NCI-H226 (cell line): ENCODE measurements around the gene IGDCC3.
"Not testable (repeated sequence)": the region's sequence is repeated elsewhere in the genome, so short reads cannot be mapped to it uniquely, and the experiment has no call there.

ENCODE experiments used
- DNase-seq: peaks from one replicate; pipeline ENCODE4 v3.0.0-alpha.2; 2015

IGDCC3 gene

GRCh38 chr15:65405791-65406423 lies 28.1 kb upstream of the IGDCC3 start:
- DNase-seq = no peak

GRCh38 chr15:65404186-65404872 lies 26.5 kb upstream of the IGDCC3 start:
- no peak for DNase-seq

- no peak for DNase-seq
Measured at GRCh38 chr15:65402961-65403360, 25.2 kb upstream of the IGDCC3 start.

- no peak for DNase-seq
Measured at GRCh38 chr15:65401611-65402240, 23.9 kb upstream of the IGDCC3 start.

DNA sequence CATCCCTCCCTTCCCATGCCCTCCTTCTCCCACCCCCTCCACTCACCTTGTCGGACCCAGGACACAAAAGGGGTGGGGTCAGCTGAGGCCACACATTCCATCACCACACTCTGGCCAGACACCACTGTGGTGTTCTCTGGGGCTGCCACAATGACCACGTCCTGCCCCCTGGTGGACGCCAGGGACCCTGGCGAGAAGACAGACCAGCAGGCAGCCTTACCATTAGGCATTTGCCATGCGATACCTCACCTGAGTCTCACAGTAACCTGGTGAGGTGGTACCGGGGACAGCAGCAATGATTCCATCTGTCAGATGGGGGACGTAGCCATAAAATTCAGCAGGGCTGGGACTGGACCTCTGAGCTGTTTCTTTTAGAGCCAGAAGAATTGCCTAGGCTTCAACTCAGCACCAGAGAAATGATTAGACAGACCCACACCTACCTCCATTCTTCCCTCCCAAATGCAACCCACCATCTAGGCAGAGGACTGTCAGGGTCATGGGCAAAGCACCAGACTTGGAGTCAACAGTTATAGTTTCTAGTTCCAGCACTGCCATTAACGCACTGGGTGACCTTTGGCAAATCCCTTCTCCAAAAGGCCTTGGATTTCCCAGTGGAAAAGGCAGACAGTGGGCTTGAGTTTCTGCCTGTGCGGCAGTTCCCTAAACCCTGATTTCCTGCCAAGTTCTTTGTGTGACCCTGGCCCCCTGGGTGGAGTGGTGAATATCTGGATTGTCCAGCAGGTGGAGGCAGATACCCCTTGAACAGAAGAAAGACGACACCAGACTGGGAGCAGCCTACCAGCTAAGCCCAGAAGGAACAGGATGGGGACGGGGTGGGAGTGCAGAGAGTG lies 23.2 kb upstream of the IGDCC3 start:
- peak; percentile 55 for DNase-seq

- no peak for DNase-seq
Measured at GRCh38 chr15:65399997-65400396, 22.2 kb upstream of the IGDCC3 start.

DNA sequence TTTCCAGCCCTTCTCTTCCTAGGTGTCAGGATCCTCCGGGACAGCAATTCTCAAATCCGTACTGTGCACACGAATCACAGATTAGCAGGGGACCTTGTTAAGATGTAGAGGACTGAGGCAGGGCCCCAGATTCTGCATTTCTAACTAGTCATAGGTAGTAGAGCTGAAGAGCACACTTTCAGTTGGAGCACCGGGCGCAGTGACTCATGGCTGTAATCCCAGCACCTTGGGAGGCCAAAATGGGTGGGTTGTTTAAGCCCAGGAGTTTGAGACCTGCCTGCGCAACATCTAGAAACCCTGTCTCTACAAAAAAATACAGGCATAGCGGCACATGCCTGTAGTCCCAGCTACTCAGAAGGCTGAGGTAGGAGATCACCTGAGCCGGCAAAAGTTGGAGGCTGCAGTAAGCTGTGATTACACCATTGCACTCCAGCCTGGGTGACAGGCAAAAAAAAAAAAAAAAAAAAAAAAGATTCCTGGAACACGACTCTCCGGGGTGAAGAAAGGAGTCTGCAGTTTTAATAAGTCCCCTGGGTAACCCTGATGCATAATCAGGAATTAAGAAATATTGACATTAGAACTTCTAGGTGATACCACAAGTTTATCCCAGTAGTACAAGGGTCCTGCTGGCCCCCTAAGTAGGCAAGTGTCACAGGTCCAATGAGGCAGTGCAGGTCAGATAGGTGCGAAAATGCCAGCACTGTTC lies 21.4 kb upstream of the IGDCC3 start:
- no peak for DNase-seq

- not testable (repeated sequence) for DNase-seq
Measured at GRCh38 chr15:65398486-65398885, 20.7 kb upstream of the IGDCC3 start.

GRCh38 chr15:65396965-65397317 lies 19.1 kb upstream of the IGDCC3 start:
- no peak for DNase-seq

GRCh38 chr15:65396283-65396964 lies 18.6 kb upstream of the IGDCC3 start:
- no peak for DNase-seq

DNA sequence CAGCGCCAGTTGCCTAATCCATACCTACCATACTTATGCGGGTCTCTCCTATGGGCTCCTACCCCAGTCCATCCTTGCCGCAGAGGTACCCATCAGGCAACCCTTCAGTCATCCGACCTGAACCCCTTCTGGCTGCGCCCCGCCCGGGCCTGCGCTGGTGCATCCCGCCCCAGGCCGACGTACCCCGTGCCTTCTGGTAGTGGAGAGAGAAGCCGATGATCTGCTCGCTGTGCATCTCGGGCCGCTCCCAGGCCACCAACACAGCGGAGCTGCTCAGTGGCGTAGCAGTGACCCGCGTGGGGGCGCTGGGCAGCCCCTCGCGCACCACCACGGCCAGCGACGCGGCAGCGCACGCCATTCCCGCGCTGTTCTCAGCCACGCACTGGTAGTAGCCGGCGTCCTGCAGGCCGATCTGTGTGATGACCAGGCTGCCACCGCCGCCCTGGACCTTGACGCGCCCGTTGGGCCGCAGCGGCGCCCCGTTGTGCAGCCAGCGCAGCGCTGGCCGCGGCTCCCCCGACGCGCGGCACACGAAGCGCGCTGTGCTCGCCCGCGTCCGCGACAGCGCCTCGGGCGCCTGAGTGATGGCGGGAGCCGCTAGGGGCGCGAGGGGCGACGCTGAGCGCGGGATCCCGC lies 17.9 kb upstream of the IGDCC3 start:
- no peak for DNase-seq

DNA sequence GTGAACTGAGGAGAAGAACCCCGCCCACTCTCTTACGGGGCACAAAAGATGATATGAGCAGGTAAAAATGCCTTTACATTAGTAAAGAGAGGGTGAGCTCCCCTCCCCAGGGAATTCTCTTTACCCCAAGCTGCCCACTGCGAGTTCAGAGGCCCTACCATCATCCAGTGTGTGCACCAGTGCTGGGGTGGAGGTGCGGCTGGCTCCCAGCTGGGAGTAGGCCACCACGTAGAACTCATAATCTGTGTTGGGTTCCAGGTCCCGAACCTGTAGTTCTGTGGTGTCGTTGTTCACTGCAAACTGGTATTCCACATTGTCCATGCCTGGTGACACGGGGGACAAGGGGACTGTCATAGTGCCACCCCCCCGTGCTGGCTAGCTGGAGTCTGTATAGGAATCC lies 17.1 kb upstream of the IGDCC3 start:
- DNase-seq = no peak

DNA sequence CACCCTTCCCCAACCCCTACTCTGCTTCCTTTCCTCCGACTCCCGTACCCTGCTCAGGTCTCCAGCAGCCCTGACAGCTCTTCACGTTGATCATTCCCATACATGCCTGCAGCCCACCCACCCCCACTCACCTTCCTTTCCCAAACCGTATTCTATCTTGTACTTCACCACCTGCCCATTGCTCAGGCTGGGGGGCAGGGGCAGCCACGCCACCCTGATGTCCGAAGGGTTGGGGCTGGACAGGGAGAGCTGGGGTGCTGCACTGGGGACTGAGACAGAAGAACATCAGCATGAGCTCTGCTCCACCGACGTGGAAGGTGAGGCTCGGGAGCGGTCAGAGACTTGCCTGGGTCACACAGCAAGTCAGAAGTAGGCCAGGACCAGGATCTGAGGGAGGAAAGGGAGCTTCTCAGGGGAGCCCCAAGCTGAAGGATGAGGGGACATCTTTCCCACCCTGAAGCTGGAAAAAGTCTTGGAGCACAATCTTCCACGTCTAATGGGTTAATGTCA lies 16.5 kb upstream of the IGDCC3 start:
- no peak for DNase-seq

- DNase-seq = no peak
Measured at GRCh38 chr15:65393557-65393956, 15.8 kb upstream of the IGDCC3 start.

- no peak for DNase-seq
Measured at GRCh38 chr15:65393091-65393490, 15.3 kb upstream of the IGDCC3 start.

DNA sequence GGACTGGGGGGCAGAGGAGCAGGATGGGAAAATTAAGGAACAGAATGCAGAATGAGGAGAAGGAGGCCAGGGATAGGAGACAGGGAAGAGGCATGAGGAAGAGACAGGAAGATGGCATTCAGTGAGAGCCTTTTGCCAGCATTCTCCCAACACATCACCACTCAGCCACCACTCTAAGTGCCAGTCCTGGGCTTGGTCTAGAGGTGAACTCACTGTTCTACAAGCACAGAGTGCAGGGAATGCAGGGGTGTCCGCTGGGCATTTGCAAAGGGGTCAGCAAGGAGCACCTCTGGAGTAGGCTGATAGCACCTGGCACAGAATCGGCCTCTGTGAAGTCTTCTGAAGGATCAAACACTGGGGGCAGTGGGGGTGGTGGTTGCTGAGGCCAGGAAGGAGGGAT lies 14.6 kb upstream of the IGDCC3 start:
- no peak for DNase-seq

DNA sequence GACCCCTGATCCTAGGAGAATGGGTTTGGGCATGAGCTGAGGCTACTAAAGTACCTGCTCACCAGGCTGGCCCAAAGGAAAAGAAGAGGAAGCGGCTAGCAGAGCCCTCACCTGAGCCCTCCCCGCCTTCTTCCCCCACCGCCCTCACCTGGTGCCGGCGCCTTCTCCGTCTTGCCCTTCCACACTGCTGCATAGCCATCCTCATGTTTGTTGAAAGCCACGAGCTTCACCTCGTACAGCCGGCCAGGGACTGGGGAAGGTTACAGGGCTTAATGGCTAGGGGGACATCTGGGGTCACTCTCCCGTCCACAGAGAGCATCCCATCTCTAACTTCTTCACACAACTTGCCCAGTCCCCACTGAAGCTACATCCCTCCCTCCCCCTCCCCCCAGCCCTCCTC lies 13.9 kb upstream of the IGDCC3 start:
- no peak for DNase-seq

DNA sequence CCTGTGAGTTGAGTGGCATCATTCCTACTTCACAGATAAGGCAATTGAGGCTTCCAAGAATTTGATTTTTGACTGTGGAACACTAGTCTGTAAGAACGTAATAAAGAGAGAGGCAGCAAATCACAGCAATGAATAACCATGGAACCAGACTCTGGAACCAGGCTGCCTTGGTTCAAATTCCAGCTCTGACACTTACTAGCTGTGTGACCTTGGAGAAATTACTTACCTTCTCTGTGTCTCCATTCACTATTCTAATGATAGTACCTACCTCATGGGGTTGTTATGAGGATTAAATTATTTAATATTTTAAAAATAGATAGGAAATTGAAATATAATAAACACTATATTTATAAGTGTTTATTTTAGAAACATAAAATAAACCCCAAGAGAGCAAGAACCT lies 12.6 kb upstream of the IGDCC3 start:
- DNase-seq = no peak

GRCh38 chr15:65389226-65389625 lies 11.4 kb upstream of the IGDCC3 start:
- no peak for DNase-seq

GRCh38 chr15:65388306-65389080 lies 10.7 kb upstream of the IGDCC3 start:
- no peak for DNase-seq

- DNase-seq = no peak
Measured at GRCh38 chr15:65386886-65387285, 9.1 kb upstream of the IGDCC3 start.
